DOHH2 (cell line): Measurements from ENCODE around the gene PIR.

Experiments used
- H3F3A ChIP-seq: fragments of 200-600 bp; sonication (generic), shearing (Covaris generic); 2 replicates; pipeline ENCODE4 v1.6.0; 2016; ENCODE audit warnings: antibody characterized with exemption, mild to moderate bottlenecking; ENCODE audit not compliant: control insufficient read depth, insufficient read depth
- H3K27ac ChIP-seq: fragments of 200-600 bp; sonication (generic); 2 replicates; pipeline ENCODE4 v1.5.1; 2014; ENCODE audit warnings: low read depth, mild to moderate bottlenecking, low read length, moderate library complexity
- H3K27me3 ChIP-seq: fragments of 200-600 bp; sonication (generic); 2 replicates; pipeline ENCODE4 v1.6.1; 2014; ENCODE audit warnings: mild to moderate bottlenecking, low read length, mixed read lengths; ENCODE audit not compliant: control insufficient read depth
- H3K36me3 ChIP-seq: fragments of 200-600 bp; sonication (generic); 2 replicates; pipeline ENCODE4 v1.6.1; 2014; ENCODE audit warnings: mild to moderate bottlenecking, low read length, moderate library complexity, mixed read lengths; ENCODE audit not compliant: control insufficient read depth
- H3K4me1 ChIP-seq: fragments of 200-600 bp; sonication (generic); 2 replicates; pipeline ENCODE4 v1.6.1; 2014; ENCODE audit warnings: mild to moderate bottlenecking, low read length, mixed read lengths; ENCODE audit not compliant: control insufficient read depth
- H3K4me2 ChIP-seq: fragments of 200-600 bp; sonication (generic); 2 replicates; pipeline ENCODE4 v1.6.0; 2014; ENCODE audit warnings: mild to moderate bottlenecking, low read length, moderate library complexity
- H3K4me3 ChIP-seq: fragments of 200-600 bp; sonication (generic); 2 replicates; pipeline ENCODE4 v1.5.1; 2014; ENCODE audit warnings: mild to moderate bottlenecking, low read length, mixed read lengths
- H3K79me2 ChIP-seq: fragments of 200-600 bp; sonication (generic); 2 replicates; pipeline ENCODE4 v1.6.1; 2014; ENCODE audit warnings: mild to moderate bottlenecking, low read length, mixed read lengths; ENCODE audit not compliant: control insufficient read depth
- H3K9me2 ChIP-seq: fragments of 200-600 bp; sonication (generic); replicated peaks from 2 replicates; pipeline ENCODE4 v1.6.1; 2014; ENCODE audit warnings: mild to moderate bottlenecking, low read length, mixed read lengths; ENCODE audit not compliant: control insufficient read depth
- H3K9me3 ChIP-seq: fragments of 200-600 bp; sonication (generic); 2 replicates; pipeline ENCODE4 v1.6.1; 2014; ENCODE audit warnings: antibody characterized with exemption, low read length, mixed read lengths; ENCODE audit not compliant: control insufficient read depth, insufficient read depth
- H4K20me1 ChIP-seq: fragments of 200-600 bp; sonication (generic); 2 replicates; pipeline ENCODE4 v1.6.0; 2014; ENCODE audit warnings: low read depth, mild to moderate bottlenecking, antibody characterized with exemption, low read length, moderate library complexity; ENCODE audit not compliant: control insufficient read depth, insufficient read depth
- EZH2phosphoT487 ChIP-seq: fragments of 200-600 bp; sonication (generic); IDR thresholded peaks from 2 replicates; pipeline ENCODE4 v1.6.1; 2017; ENCODE audit warnings: borderline replicate concordance, mild to moderate bottlenecking, antibody characterized with exemption, low read length, moderate library complexity, mixed read lengths
- TF ChIP-seq, protein P1 (sequence below): fragments of 200-600 bp; sonication (generic); IDR thresholded peaks from one replicate; pipeline ENCODE4 v1.5.1; 2014; ENCODE audit warnings: antibody characterized with exemption, mild to moderate bottlenecking, low read depth, low read length; ENCODE audit not compliant: poor library complexity, severe bottlenecking

The PIR gene

DNA sequence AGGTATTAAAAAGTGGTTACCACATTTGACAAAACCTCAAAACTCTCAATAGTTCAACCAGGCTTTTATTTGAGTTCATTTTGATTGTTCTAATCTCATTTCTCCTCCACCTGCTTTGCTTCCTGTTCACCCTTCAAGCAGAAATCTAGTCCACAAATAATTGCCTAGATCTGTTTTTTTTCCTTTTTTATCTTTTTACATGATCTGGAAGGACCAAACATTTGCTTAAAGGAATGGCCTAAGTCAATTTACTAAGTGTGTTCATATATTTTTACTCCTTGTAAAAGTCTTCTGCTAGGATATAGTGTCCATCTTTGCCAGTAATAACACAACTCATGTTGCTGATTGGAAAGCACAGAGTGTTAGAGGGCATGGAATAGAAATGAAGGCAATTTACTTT, 82.7 kb downstream of the PIR start:
- Histone ChIP-seq H3K4me3 (no peak overlapping the region), H3K27me3 (no peaks in the 10 kb centered on the region), H4K20me1 (no peaks in the 10 kb centered on the region), H3K36me3 (no peaks in the 10 kb centered on the region), H3K9me3 (no peaks in the 10 kb centered on the region), H3F3A (no peaks in the 10 kb centered on the region), H3K4me2 (no peak overlapping the region), H3K4me1 (no peaks in the 10 kb centered on the region; the same call in 1 of the 2 replicates), H3K79me2 (no peaks in the 10 kb centered on the region), H3K27ac (no peak overlapping the region), H3K9me2 (no peaks in the 10 kb centered on the region)
- TF ChIP-seq EZH2phosphoT487 = no peak
- TF ChIP-seq, protein P1, sequence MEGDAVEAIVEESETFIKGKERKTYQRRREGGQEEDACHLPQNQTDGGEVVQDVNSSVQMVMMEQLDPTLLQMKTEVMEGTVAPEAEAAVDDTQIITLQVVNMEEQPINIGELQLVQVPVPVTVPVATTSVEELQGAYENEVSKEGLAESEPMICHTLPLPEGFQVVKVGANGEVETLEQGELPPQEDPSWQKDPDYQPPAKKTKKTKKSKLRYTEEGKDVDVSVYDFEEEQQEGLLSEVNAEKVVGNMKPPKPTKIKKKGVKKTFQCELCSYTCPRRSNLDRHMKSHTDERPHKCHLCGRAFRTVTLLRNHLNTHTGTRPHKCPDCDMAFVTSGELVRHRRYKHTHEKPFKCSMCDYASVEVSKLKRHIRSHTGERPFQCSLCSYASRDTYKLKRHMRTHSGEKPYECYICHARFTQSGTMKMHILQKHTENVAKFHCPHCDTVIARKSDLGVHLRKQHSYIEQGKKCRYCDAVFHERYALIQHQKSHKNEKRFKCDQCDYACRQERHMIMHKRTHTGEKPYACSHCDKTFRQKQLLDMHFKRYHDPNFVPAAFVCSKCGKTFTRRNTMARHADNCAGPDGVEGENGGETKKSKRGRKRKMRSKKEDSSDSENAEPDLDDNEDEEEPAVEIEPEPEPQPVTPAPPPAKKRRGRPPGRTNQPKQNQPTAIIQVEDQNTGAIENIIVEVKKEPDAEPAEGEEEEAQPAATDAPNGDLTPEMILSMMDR = no peak

DNA sequence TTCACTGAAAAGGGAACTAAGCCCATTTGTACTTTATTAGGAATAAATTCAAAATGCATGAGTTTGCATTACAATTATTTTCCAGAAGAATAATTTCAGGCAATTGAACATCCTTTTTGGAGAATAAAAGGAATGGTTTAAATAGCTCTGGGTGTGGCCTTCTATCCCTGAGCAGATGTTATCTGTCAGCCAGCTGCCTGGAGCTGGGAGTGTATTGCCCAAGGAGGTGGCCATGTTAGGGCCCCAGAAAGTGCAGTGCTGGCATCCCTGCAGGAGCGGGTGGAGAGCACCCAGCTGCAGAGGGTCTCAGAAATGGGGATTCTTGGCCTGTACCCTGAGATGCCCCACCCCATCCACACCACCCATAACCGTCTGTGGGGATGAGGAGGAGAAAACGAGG, 87.3 kb downstream of the PIR start:
- Histone ChIP-seq H3K4me1 (peaks cover 9% of the 10 kb centered on the region), H3F3A (no peaks in the 10 kb centered on the region), H3K9me3 (no peaks in the 10 kb centered on the region), H4K20me1 (no peaks in the 10 kb centered on the region), H3K36me3 (no peaks in the 10 kb centered on the region), H3K4me3 (no peak overlapping the region), H3K27me3 (no peaks in the 10 kb centered on the region), H3K27ac (no peak overlapping the region), H3K79me2 (no peaks in the 10 kb centered on the region), H3K9me2 (no peaks in the 10 kb centered on the region), H3K4me2 (no peak overlapping the region)
- TF ChIP-seq, protein P1 = no peak
- TF ChIP-seq EZH2phosphoT487 = no peak

DNA sequence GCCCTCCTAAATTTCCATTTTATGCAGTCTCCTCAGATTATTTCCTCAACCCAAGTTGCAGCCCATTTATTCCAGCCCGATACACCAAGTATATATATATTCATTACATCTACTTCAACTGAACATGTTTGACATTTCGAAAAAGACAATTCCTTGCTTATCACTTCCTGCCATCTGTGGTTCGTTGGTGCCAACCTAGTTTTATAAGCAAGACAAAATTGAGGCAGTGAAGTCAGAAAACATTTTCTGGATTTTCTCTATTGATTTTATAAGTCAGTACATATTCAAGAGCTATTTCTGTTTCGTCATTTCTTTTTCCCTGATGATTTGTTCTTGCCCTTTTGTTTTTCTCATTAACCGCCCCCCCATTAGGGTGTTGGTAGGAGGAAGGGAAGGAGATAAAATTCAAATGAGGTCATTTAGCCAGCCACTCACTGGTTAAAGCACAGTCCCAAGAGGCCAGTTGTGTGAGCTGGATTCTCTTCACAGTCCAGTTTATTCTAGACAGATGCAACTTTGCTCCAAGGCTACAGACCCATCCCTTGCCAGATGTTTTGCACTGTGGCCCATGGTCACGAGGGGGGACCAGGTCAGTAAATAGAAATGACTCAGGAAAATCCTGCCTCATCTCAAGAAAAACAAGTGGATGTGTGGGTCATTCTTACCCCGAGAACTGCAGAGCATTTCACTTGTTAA, 88.6 kb downstream of the PIR start:
- H3K4me1 ChIP-seq = peaks cover 9% of the 10 kb centered on the region
- no peak overlapping the region for H3K27ac ChIP-seq
- no peak overlapping the region for H3K4me2 ChIP-seq
- no peaks in the 10 kb centered on the region for H3K27me3 ChIP-seq
- H3K4me3 ChIP-seq = no peak overlapping the region
- no peaks in the 10 kb centered on the region for H4K20me1 ChIP-seq
- no peaks in the 10 kb centered on the region for H3K9me2 ChIP-seq
- H3F3A ChIP-seq = no peaks in the 10 kb centered on the region
- no peaks in the 10 kb centered on the region for H3K36me3 ChIP-seq
- TF ChIP-seq, protein P1 = no peak
- TF ChIP-seq EZH2phosphoT487 = no peak
- H3K79me2 ChIP-seq = no peaks in the 10 kb centered on the region
- no peaks in the 10 kb centered on the region for H3K9me3 ChIP-seq
